HepG2 (cell line): ENCODE data around the gene THEM5. TPM values are rescaled to one million over a fixed set of nuclear protein-coding genes. Genes with fewer than 3 reads are reported as not detected.
A peak's percentile ranks its signal among the peaks of the same experiment; 100 is the strongest.

ENCODE experiments used
- ATRX ChIP-seq: sonication (generic); formaldehyde crosslinking; IDR thresholded peaks from 2 replicates; pipeline ENCODE4 v1.4.0; 2020; ENCODE audit warnings: missing genetic modification reagents, borderline replicate concordance
- BRD4 ChIP-seq: sonication (generic); formaldehyde crosslinking; IDR thresholded peaks from 2 replicates; pipeline ENCODE4 v1.4.0; 2020; ENCODE audit warnings: missing genetic modification reagents
- FOXO1 ChIP-seq: sonication (generic); formaldehyde crosslinking; IDR thresholded peaks from 2 replicates; pipeline ENCODE4 v1.4.0; 2020; ENCODE audit warnings: missing genetic modification reagents
- KMT2A ChIP-seq: sonication (generic); formaldehyde crosslinking; IDR thresholded peaks from 2 replicates; pipeline ENCODE4 v1.4.0; 2020; ENCODE audit warnings: missing genetic modification reagents
- NPAS2 ChIP-seq: sonication (generic); formaldehyde crosslinking; IDR thresholded peaks from 2 replicates; pipeline ENCODE4 v1.8.0; 2022; ENCODE audit warnings: mild to moderate bottlenecking, missing genetic modification reagents, borderline replicate concordance
- PHF20 ChIP-seq: sonication (generic); formaldehyde crosslinking; IDR thresholded peaks from 2 replicates; pipeline ENCODE4 v1.5.0; 2020; ENCODE audit warnings: mild to moderate bottlenecking, missing genetic modification reagents
- SYNCRIP ChIP-seq: fragments of 200-400 bp; formaldehyde crosslinking; IDR thresholded peaks from 2 replicates; pipeline ENCODE4 v1.6.1; 2018; ENCODE audit warnings: mild to moderate bottlenecking, low read depth, low read length; ENCODE audit not compliant: insufficient read depth
- TOPORS ChIP-seq: sonication (generic); formaldehyde crosslinking; IDR thresholded peaks from 2 replicates; pipeline ENCODE4 v1.8.0; 2023; ENCODE audit warnings: mild to moderate bottlenecking, missing genetic modification reagents
- ZNF180 ChIP-seq: sonication (generic); formaldehyde crosslinking; IDR thresholded peaks from 2 replicates; pipeline ENCODE4 v1.4.0; 2020; ENCODE audit warnings: low read depth, missing genetic modification reagents, borderline replicate concordance
- ZNF33A ChIP-seq: sonication (generic); formaldehyde crosslinking; IDR thresholded peaks from 2 replicates; pipeline ENCODE4 v1.5.1; 2020; ENCODE audit warnings: missing genetic modification reagents, mild to moderate bottlenecking, moderate library complexity, borderline replicate concordance
- ZNF343 ChIP-seq: sonication (generic); formaldehyde crosslinking; IDR thresholded peaks from 2 replicates; pipeline ENCODE4 v1.4.0; 2020; ENCODE audit warnings: mild to moderate bottlenecking, missing genetic modification reagents
- ZNF383 ChIP-seq: sonication (generic); formaldehyde crosslinking; IDR thresholded peaks from 2 replicates; pipeline ENCODE4 v1.4.0; 2020; ENCODE audit warnings: missing genetic modification reagents, mild to moderate bottlenecking, borderline replicate concordance
- ZNF629 ChIP-seq: sonication (generic); formaldehyde crosslinking; conservative IDR thresholded peaks from 2 replicates; pipeline ENCODE4 v1.5.0; 2020; ENCODE audit warnings: missing genetic modification reagents
- polyA plus RNA-seq, 8 experiments: library from polyadenylated mRNA; depleted of rRNA in 3 of 8; stranded (reverse) in 7 of 8; unstranded in 1 of 8; fragments of >200 nt; fragmentation: Illumina TruSeq in 4 of 8; extraction: Trizol in 4 of 8; gene quantifications; 2 replicates each; pipeline versions ENCODE4 v1.2.1 to v1.2.3, GENCODE V29; 2011 to 2016; ENCODE audit warnings: low read depth in 4 of 8, missing spikeins in 1 of 8, mixed read lengths in 1 of 8; ENCODE audit not compliant: insufficient read depth in 1 of 8
- total RNA-seq, 5 experiments: library from RNA; depleted of rRNA; stranded (reverse); fragments of >200 nt; fragmentation: Illumina TruSeq; extraction: Trizol; gene quantifications; 2 replicates each; pipeline ENCODE4 v1.2.3, GENCODE V29; 2016; ENCODE audit warnings: low read depth in 1 of 5
- TF ChIP-seq, protein P1 (sequence below): sonication (generic); formaldehyde crosslinking; IDR thresholded peaks from 2 replicates; pipeline ENCODE4 v1.4.0; 2020; ENCODE audit warnings: mild to moderate bottlenecking, low read depth, missing genetic modification reagents
- TF ChIP-seq, protein P2 (sequence below): sonication (generic); formaldehyde crosslinking; IDR thresholded peaks from 2 replicates; pipeline ENCODE4 v1.8.0; 2022; ENCODE audit warnings: missing genetic modification reagents, low read depth, mild to moderate bottlenecking, borderline replicate concordance
- TF ChIP-seq, protein P3 (sequence below): sonication (generic); formaldehyde crosslinking; IDR thresholded peaks from 2 replicates; pipeline ENCODE4 v1.4.0; 2020; ENCODE audit warnings: mild to moderate bottlenecking, missing genetic modification reagents, borderline replicate concordance
- TF ChIP-seq, protein P4 (sequence below): sonication (generic); formaldehyde crosslinking; IDR thresholded peaks from 2 replicates; pipeline ENCODE4 v1.4.0; 2020; ENCODE audit warnings: missing genetic modification reagents
- TF ChIP-seq, protein P5 (sequence below): IDR thresholded peaks from 2 replicates; pipeline ENCODE4 v1.6.1; 2016; ENCODE audit warnings: mild to moderate bottlenecking, missing biosample characterization, missing genetic modification reagents

The THEM5 gene
- total and polyA plus RNA-seq, 2 of the 13 experiments (the other 11 are each of a cell fraction or from before 2014, with no cell fraction given), result not detected

DNA sequence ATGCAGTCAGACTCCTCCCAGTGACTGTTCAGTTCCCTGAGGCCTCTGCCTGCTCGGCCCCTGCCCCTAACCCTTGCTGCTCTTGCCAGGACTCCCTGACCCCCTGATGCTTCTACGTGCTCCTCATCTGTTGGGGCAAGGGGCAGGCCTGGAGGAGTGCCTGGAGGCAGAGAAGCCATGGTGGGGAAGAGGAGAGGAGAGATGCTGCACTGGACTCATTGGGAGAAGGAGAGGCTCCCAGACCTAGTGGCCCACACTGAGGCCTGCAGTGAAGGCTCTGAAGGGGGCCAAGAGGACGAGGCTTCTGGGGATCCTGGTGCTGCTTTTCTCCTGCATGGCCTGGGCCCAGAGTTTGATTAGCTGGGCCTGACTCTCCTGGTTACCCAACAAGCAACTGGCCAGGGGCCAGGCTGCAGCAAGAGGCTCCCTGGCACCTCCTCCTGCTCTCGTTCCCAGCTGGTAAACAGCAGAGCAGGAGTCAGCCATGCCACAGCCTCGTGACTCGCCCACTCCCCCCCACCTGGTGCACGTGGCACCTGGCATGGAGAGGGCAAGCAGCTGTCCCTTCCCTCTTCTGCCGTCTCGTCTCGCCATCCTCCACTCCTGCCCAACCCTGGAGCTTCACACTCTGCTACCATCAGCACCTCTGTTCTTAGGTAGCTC lies 21.1 kb downstream of the THEM5 start (continued):
- no peak for TF ChIP-seq PHF20 (CRISPR knock-in tag)
- TF ChIP-seq ZNF33A (CRISPR knock-in tag), result no peak
- no peak for TF ChIP-seq TOPORS (CRISPR knock-in tag)
- no peak for TF ChIP-seq KMT2A
- TF ChIP-seq BRD4 (CRISPR knock-in tag), result no peak
- no peak for TF ChIP-seq ATRX (CRISPR knock-in tag)
- TF ChIP-seq, protein P1, sequence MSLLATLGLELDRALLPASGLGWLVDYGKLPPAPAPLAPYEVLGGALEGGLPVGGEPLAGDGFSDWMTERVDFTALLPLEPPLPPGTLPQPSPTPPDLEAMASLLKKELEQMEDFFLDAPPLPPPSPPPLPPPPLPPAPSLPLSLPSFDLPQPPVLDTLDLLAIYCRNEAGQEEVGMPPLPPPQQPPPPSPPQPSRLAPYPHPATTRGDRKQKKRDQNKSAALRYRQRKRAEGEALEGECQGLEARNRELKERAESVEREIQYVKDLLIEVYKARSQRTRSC (CRISPR knock-in tag), result no peak
- TF ChIP-seq, protein P2, sequence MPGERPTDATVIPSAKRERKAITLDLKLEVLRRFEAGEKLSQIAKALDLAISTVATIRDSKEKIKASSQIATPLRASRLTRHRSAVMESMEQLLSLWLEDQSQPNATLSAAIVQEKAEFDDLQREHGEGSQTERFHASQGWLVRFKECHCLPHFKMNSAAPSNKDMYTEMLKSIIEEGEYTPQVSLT (CRISPR knock-in tag), result no peak
- TF ChIP-seq, protein P3, sequence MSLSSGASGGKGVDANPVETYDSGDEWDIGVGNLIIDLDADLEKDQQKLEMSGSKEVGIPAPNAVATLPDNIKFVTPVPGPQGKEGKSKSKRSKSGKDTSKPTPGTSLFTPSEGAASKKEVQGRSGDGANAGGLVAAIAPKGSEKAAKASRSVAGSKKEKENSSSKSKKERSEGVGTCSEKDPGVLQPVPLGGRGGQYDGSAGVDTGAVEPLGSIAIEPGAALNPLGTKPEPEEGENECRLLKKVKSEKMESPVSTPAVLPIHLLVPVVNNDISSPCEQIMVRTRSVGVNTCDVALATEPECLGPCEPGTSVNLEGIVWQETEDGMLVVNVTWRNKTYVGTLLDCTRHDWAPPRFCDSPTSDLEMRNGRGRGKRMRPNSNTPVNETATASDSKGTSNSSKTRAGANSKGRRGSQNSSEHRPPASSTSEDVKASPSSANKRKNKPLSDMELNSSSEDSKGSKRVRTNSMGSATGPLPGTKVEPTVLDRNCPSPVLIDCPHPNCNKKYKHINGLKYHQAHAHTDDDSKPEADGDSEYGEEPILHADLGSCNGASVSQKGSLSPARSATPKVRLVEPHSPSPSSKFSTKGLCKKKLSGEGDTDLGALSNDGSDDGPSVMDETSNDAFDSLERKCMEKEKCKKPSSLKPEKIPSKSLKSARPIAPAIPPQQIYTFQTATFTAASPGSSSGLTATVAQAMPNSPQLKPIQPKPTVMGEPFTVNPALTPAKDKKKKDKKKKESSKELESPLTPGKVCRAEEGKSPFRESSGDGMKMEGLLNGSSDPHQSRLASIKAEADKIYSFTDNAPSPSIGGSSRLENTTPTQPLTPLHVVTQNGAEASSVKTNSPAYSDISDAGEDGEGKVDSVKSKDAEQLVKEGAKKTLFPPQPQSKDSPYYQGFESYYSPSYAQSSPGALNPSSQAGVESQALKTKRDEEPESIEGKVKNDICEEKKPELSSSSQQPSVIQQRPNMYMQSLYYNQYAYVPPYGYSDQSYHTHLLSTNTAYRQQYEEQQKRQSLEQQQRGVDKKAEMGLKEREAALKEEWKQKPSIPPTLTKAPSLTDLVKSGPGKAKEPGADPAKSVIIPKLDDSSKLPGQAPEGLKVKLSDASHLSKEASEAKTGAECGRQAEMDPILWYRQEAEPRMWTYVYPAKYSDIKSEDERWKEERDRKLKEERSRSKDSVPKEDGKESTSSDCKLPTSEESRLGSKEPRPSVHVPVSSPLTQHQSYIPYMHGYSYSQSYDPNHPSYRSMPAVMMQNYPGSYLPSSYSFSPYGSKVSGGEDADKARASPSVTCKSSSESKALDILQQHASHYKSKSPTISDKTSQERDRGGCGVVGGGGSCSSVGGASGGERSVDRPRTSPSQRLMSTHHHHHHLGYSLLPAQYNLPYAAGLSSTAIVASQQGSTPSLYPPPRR (CRISPR knock-in tag), result no peak
- peak; percentile 90 for TF ChIP-seq FOXO1 (CRISPR knock-in tag)
- TF ChIP-seq ZNF629 (CRISPR knock-in tag), result no peak
- TF ChIP-seq ZNF180 (CRISPR knock-in tag), result no peak
- no peak; the same call in 1 of the 2 replicates for TF ChIP-seq NPAS2 (CRISPR knock-in tag)
- TF ChIP-seq, protein P4, sequence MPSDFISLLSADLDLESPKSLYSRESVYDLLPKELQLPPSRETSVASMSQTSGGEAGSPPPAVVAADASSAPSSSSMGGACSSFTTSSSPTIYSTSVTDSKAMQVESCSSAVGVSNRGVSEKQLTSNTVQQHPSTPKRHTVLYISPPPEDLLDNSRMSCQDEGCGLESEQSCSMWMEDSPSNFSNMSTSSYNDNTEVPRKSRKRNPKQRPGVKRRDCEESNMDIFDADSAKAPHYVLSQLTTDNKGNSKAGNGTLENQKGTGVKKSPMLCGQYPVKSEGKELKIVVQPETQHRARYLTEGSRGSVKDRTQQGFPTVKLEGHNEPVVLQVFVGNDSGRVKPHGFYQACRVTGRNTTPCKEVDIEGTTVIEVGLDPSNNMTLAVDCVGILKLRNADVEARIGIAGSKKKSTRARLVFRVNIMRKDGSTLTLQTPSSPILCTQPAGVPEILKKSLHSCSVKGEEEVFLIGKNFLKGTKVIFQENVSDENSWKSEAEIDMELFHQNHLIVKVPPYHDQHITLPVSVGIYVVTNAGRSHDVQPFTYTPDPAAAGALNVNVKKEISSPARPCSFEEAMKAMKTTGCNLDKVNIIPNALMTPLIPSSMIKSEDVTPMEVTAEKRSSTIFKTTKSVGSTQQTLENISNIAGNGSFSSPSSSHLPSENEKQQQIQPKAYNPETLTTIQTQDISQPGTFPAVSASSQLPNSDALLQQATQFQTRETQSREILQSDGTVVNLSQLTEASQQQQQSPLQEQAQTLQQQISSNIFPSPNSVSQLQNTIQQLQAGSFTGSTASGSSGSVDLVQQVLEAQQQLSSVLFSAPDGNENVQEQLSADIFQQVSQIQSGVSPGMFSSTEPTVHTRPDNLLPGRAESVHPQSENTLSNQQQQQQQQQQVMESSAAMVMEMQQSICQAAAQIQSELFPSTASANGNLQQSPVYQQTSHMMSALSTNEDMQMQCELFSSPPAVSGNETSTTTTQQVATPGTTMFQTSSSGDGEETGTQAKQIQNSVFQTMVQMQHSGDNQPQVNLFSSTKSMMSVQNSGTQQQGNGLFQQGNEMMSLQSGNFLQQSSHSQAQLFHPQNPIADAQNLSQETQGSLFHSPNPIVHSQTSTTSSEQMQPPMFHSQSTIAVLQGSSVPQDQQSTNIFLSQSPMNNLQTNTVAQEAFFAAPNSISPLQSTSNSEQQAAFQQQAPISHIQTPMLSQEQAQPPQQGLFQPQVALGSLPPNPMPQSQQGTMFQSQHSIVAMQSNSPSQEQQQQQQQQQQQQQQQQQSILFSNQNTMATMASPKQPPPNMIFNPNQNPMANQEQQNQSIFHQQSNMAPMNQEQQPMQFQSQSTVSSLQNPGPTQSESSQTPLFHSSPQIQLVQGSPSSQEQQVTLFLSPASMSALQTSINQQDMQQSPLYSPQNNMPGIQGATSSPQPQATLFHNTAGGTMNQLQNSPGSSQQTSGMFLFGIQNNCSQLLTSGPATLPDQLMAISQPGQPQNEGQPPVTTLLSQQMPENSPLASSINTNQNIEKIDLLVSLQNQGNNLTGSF, result no peak
- TF ChIP-seq, protein P5, sequence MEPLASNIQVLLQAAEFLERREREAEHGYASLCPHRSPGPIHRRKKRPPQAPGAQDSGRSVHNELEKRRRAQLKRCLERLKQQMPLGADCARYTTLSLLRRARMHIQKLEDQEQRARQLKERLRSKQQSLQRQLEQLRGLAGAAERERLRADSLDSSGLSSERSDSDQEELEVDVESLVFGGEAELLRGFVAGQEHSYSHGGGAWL (CRISPR knock-in tag), result no peak
- TF ChIP-seq ZNF343 (CRISPR knock-in tag), result no peak
- TF ChIP-seq ZNF383 (CRISPR knock-in tag), result no peak
- no peak for TF ChIP-seq SYNCRIP
